ENCODE results near the gene TMEM233. TPM values are rescaled to one million over a fixed set of nuclear protein-coding genes. Genes with fewer than 3 reads are reported as not detected.

Gene TMEM233
- total RNA-seq, 1 experiment from 2014 or later: not detected

DNA sequence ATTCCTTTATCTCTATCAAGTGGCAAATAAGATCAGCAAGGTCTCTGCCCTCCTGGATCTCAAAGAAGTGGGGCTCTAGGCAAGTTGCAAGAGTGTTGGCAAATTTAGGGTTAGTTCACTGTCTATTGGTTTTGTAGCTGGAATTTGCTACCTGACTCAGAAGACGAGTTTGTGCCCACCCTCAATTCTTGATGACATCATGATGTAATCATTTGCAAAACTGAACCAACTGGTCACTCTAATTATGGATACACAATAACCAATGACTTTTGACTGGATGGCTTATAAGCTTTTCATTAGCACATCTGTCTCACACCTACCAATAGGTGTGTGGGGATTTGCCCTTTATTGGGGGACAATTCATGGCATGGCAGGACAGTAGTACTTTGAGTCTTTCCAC, 4.6 kb downstream of the TMEM233 start:
- Histone ChIP-seq H3K4me2 (ENCODE audit: low read length) (no peak overlapping the region), H3K27me3 (ENCODE audit: insufficient read depth, low read length) (0 out of 2 replicates have a peak, but pooled peaks cover 19% of the 10 kb centered on the region), H3K36me3 (ENCODE audit: control insufficient read depth in 1 of 2, insufficient read depth in 2 of 2, low read length in 2 of 2) (no peaks in the 10 kb centered on the region), H3K9me2 (ENCODE audit: insufficient read depth) (no peaks in the 10 kb centered on the region), H3K79me2 (ENCODE audit: insufficient read depth, low read length) (no peaks in the 10 kb centered on the region), H3K9me3 (ENCODE audit: control insufficient read depth in 1 of 2, insufficient read depth in 1 of 2, low read depth in 1 of 2, low read length in 2 of 2) (no peaks in the 10 kb centered on the region), H3K9ac (ENCODE audit: low read length) (no peak overlapping the region), H3K27ac (ENCODE audit: low read depth, low read length) (no peak overlapping the region), H3K4me1 (ENCODE audit: control insufficient read depth in 1 of 2, insufficient read depth in 2 of 2, low read length in 2 of 2) (no peaks in the 10 kb centered on the region), H3K4me3 (replicated peaks in 1 of 2; ENCODE audit: low read depth in 1 of 2, low read length in 2 of 2) (no peak overlapping the region), H2AFZ (ENCODE audit: low read depth, low read length, poor library complexity, severe bottlenecking) (no peak overlapping the region), H4K20me1 (ENCODE audit: insufficient read depth) (no peaks in the 10 kb centered on the region)
- POLR2A ChIA-PET: no interaction called here
- DNase-seq (ENCODE audit: low read depth, low spot score): no peak
- BruUV-seq (replicated peaks): no TSS peak
- ATAC-seq: no peak
- RAD21 ChIA-PET (ENCODE audit: low non-redundant PET in 1 of 2, low total read pairs in 2 of 2, uncharacterized antibody in 2 of 2, unreplicated experiment in 2 of 2): no interaction called here
- intact Hi-C loops (cut with micrococcal nuclease): no loop called here
- CTCF ChIA-PET: no interaction called here
- TF ChIP-seq ZBTB33 (IDR thresholded peaks at IDR 0.05; ENCODE audit: extremely low read depth, insufficient replicate concordance, low read length): no peak
- TF ChIP-seq ELF1 (IDR thresholded peaks at IDR 0.05; ENCODE audit: borderline replicate concordance, low read depth): no peak
- TF ChIP-seq CEBPB (IDR thresholded peaks at IDR 0.05; ENCODE audit: low read depth): no peak
- no peak for TF ChIP-seq POLR2A (IDR thresholded peaks at IDR 0.05; ENCODE audit: borderline replicate concordance, extremely low read depth, insufficient read depth, insufficient read length)
- no peak for TF ChIP-seq TCF7L2 (IDR thresholded peaks at IDR 0.05; ENCODE audit: borderline replicate concordance, extremely low read depth, insufficient read depth, insufficient read length)
- TF ChIP-seq EZH2 (IDR thresholded peaks at IDR 0.05): no peak
- TF ChIP-seq SRF (IDR thresholded peaks at IDR 0.05; ENCODE audit: low read depth): no peak
- TF ChIP-seq JUND (IDR thresholded peaks at IDR 0.05): no peak
- no peak for TF ChIP-seq EZH2phosphoT487 (IDR thresholded peaks at IDR 0.05; ENCODE audit: borderline replicate concordance)
- TF ChIP-seq SP1 (IDR thresholded peaks at IDR 0.05; ENCODE audit: low read depth): no peak
- TF ChIP-seq ZNF274 (IDR thresholded peaks at IDR 0.05; ENCODE audit: low read depth, low read length): no peak
- TF ChIP-seq CBX3 (IDR thresholded peaks at IDR 0.05; ENCODE audit: low read depth): no peak
- no peak for TF ChIP-seq MAX (IDR thresholded peaks at IDR 0.05)
- no peak for TF ChIP-seq RAD21 (IDR thresholded peaks at IDR 0.05; ENCODE audit: low read depth)
- TF ChIP-seq ZFX (IDR thresholded peaks at IDR 0.05): no peak
- no peak for TF ChIP-seq FOSL1 (IDR thresholded peaks at IDR 0.05; ENCODE audit: low read depth)
- no peak for TF ChIP-seq YY1 (IDR thresholded peaks at IDR 0.05; ENCODE audit: extremely low read depth, insufficient replicate concordance, low read depth, low read length)
